OCI-M1 (cell line): ENCODE data around the gene TNPO2.
A peak's percentile ranks its signal among the peaks of the same experiment; 100 is the strongest.
"Not testable (repeated sequence)": the region's sequence is repeated elsewhere in the genome, so short reads cannot be mapped to it uniquely, and the experiment has no call there.

Experiments used
- DNase-seq: peaks from one replicate; lab custom pipeline; 2025; lab: John Stamatoyannopoulos, UW

The TNPO2 gene

DNA sequence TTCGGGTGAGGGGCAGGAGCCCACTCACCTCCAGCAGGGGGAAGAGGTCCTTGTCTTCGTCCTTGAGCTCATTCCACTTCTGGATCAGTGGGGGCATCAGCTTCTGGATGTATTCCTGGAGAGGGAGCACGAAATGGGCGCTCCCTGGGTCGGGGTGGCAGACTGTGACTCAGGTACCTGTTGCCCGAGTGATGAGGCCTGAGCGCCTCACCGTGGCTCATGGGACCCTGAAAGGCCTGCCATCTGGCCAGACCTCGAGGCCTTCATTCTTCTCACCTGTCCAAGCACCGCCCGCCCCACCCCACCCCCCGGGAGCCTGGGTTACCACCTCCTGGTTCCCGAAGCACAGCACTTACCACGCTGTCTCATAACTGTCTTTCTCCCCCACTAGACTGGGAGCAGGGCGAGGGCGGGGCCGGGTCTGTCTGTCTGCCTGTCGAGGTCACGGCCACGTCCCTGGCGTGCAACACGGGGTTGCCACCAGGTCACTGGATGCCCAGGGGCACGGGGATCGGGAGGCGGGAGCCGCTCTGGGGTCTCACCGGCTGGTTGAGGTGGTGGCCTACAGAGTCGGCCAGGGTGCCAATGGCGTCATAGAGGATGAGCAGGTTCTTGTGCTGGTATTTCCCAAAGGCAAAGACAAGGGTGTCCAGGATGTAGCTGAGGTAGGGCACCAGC, 17.9 kb downstream of the TNPO2 start:
- no peak for DNase-seq

GRCh38 chr19:12705169-12705568, 18.6 kb downstream of the TNPO2 start:
- DNase-seq, result no peak

GRCh38 chr19:12703046-12703445, 20.7 kb downstream of the TNPO2 start:
- DNase-seq, result no peak

DNA sequence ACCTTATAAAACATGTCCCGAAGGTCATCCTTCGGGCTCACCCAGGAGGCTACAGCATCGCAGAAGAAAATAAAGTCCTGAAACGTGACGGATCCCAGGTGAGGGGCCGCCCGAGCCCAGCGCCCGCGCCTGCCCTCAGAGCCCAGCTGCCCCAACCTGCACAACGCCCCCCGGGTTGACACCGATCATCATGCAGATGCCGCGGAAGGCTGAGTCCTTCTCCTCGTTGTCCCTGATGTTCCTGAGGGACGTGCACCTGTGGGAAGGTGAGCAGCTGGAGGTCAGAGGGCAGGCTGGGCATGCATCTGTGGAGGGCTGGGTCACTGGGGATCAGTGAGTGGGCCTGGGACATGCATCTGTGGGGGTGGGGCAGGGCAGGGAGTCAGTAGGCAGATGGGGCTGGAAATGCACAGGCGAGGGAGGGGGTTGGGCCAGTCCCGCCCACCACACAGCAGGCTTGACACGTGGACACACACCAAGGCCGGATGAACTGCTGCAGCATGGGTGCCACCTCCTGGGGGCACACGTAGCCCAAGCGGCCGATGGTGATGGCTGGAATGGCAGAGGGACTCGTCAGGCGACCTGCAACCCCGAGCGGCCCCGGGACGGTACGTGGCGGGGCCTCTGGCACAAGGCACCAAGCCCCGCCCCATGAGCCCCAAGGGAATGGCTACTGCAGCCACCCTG, 22.0 kb downstream of the TNPO2 start:
- no peak for DNase-seq

DNA sequence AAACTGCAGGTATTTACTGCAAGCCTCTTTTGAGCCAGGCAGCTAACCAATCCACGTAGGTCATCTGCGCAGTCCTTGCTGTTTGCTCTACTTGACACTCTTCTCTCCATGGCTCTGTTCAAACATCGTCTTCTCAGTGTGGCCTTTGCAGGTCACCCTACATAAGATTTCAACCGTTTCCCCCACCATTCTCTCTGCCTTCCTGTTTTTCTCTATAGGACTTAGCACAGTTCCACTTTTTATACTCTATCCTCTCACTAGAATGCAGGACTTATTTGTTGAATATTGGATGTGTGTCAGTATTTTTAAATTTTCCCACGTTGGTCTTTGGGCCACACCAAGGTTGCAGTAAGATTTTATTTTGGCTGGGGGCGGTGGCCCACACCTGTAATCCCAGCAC, 25.6 kb downstream of the TNPO2 start:
- no peak for DNase-seq

DNA sequence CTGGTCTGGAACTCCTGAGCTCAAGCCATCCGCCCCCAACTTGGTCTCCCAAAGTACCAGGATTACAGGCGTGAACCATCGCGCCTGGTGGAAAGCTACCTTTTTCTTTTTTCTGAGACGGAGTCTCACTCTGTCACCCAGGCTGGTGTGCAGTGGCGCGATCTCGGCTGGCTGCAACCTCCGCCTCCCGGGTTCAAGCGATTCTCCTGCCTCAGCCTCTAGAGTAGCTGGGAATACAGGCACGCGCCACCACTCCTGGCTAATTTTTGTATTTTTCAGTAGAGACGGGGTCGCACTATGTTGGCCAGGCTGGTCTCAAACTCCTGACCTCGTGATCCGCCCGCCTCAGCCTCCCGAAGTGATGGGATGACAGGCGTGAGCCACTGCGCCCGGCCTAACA, 26.3 kb downstream of the TNPO2 start:
- not testable (repeated sequence) for DNase-seq

DNA sequence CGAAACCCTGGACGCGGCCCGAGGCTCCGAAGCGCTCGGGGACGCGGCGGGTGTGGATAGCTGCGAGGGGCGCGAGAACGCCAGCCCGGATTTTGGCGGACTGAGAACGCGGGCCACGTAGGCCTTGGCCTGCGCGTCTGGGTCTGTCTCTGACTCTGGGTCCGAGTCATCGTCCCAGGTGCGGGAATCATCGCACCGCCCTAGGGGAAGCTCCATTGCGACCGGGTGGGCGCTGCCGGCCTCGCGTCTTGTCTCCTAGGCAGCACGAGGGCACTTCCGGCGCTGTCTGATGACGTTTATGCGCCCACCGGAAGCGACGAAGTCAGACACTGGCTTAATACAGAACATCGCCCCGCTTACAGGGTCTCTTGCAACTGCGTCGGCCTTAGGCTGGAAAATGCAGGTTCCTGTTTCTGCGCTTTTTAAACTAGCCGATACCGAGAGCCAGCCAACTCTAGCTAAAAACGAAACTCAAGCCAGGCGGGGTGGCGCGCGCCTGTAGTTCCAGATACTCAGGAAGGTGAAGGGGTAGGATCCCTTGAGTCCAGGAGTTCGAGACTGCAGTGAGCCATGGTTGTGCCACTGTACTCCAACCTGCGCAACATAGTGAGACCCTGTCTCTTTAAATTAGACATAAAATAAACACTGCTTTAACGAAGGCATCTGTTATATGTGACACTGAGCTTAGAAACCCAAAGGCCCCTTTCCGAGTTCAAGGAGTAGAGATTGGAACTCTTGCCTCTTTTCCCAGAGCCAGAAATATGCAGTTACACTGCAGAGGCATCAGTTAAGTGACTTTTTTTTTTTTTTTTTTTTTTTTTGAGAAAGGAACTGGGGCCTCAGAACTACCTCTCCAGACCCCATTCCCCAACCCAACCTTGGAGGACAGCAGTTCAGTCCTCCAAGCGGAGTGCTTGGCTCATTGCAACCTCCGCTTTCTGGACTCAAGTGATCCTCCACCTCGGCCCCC, 27.1 kb downstream of the TNPO2 start, which contains the start of gene FBXW9:
FBXW9 (minus strand) TSS at position 266 of the 970 bp plus-strand sequence; CDS start at position 216, 50 bp downstream.
- DNase-seq, result peak; percentile 96

GRCh38 chr19:12695997-12696365, 27.8 kb downstream of the TNPO2 start:
- no peak for DNase-seq

DNA sequence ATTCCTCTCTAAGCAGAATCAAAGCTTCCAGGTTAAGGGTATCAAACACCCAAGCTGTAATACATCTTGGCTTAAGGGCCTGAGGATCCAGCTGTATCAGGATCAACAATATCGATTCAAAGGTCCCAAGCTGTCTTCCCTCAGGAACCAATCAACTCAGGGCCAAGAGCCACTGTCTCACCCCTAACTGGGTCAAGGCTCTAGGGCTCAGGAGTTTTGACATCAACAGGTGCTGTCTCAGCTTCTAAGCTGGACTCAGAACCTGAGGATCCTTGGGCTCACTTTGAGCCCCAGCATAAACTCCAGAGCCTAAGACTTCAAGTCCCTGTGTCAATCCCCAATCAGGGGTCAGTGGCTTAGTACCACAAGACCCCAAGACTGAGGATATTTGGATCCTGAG, 28.2 kb downstream of the TNPO2 start:
- DNase-seq, result no peak

GRCh38 chr19:12695096-12695495, 28.6 kb downstream of the TNPO2 start:
- no peak for DNase-seq

- no peak for DNase-seq
Measured at GRCh38 chr19:12694641-12695040, 29.1 kb downstream of the TNPO2 start.

GRCh38 chr19:12692960-12693359, 30.8 kb downstream of the TNPO2 start:
- DNase-seq, result no peak

- DNase-seq, result no peak
Measured at GRCh38 chr19:12689581-12690216, 34.0 kb downstream of the TNPO2 start.

- no peak for DNase-seq
Measured at GRCh38 chr19:12689012-12689411, 34.7 kb downstream of the TNPO2 start.

DNA sequence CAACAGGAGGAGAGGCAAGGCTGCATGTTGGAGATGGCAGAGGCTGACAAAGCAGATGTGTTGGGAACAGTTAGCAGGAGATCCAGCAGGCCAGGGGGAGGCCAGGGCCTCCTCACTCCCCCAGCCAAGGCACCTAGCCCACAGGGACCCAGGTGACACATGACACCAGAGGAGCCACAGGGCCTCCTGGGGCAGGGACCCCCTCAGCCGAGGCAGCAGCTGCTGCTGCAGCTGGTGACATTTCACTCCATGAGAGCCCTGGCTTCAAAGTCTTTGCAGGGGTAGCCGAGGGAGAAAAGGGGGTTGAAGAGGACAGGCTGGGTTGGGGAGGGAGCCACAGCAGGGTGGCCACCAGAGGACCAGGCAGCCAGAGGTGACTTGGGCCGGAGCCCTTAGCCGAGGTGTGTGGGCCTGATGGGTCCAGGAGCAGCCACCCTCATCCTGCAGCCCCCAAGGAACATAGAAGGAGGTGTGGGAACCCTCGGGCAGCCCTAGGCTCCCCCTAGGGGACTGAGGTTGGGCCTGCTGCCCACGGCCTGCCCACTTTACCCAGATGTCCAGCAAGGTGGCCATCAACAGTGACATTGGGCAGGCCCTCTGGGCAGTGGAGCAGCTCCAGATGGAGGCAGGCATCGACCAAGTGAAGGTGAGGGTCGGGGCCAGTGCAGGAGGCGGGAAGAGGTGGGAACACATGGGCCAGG, 36.1 kb downstream of the TNPO2 start, which contains the start of gene GNG14:
GNG14 (plus strand) TSS at position 503 of the 701 bp plus-strand sequence; CDS start at position 554, 51 bp downstream.
- no peak for DNase-seq

- DNase-seq, result no peak
Measured at GRCh38 chr19:12685831-12686230, 37.9 kb downstream of the TNPO2 start.

GRCh38 chr19:12681074-12681987, 42.4 kb downstream of the TNPO2 start, which contains the start of gene DHPS:
Gene DHPS (minus strand): TSS chr19:12681880. CDS start chr19:12681766, 114 bp downstream.
- peak; percentile 96 for DNase-seq

DNA sequence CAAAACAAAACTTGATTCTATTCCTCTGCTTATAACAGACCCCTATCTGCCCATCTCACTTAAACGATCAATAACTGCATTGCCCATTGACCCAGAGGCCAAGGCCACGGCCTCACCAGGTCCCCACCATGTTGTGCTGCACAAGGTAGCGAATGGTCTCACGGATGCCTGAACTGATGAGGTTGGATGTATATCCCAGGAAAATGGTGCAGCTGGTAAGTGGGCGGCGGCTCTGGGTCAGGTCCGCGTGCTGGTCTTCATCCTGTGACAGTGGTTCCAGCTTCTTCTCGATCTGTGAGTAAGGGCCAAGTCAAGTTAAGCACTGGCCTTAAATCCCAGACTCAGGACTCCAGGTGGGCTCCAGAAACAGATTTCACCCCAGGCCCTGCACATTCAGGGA, 43.7 kb downstream of the TNPO2 start:
- DNase-seq, result no peak

DNA sequence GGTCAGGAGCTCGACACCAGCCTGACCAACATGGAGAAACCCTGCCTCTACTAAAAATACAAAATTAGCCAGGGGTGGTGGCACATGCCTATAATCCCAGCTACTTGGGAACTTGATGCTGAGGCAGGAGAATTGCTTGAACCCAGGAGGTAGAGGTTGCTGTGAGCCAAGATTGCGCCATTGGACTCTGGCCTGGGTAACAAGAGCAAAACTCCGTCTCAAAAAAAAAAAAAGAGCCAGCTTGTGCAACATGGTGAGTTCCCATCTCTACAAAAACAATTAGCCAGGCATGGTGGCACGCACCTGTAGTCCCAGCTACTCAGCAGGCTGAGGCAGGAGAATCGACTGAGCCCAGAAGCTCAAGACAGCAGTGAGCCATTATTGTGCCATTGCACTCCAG, 45.7 kb downstream of the TNPO2 start:
- not testable (repeated sequence) for DNase-seq

GRCh38 chr19:12676928-12677327, 46.8 kb downstream of the TNPO2 start:
- DNase-seq, result no peak
